HepG2 (cell line): ENCODE data around the gene CCDC69. TPM values are rescaled to one million over a fixed set of nuclear protein-coding genes. Genes with fewer than 3 reads are reported as not detected.
A peak's percentile ranks its signal among the peaks of the same experiment; 100 is the strongest.

Experiments used
- ATAC-seq: fragments of 200-7000 bp; cut with Tn5 transposase; 3 replicates; pipeline ENCODE4 v1.9.1; 2020; ENCODE audit warnings: mild to moderate bottlenecking, moderate library complexity
- BruUV-seq: library from RNA; stranded (reverse); fragments of 400-500 nt; replicated peaks from 2 replicates; lab custom pipeline; 2021; lab: Mats Ljungman, UMichigan
- CTCF ChIA-PET: fragments of 300-600 bp; formaldehyde crosslinking; extraction: SDS; loops from one replicate; lab custom pipeline; 2021; ENCODE audit warnings: low total read pairs, inconsistent platforms, low intra/inter-chr PET ratio; lab: Yijun Ruan, JAX
- POLR2A ChIA-PET: fragments of 350-600 bp; sonication (Branson Sonifier 250); formaldehyde crosslinking; loops from one replicate; lab custom pipeline; 2020; ENCODE audit warnings: antibody characterized with exemption, inconsistent platforms; lab: Yijun Ruan, JAX
- DNase-seq: peaks from one replicate; pipeline ENCODE4 v3.0.0-alpha.2; 2015; ENCODE audit warnings: low spot score
- FAIRE-seq: peaks from 3 replicates; lab custom pipeline; 2011; peaks lifted over from hg19 to GRCh38; lab: Jason Lieb, UNC
- H2AFZ ChIP-seq: one replicate; pipeline ENCODE4 v1.6.1; 2011; ENCODE audit warnings: low read length, inconsistent platforms
- H3K27ac ChIP-seq: fragments of 300-600 bp; 3 replicates; pipeline ENCODE4 v1.8.0; 2011; ENCODE audit warnings: mixed run types, mild to moderate bottlenecking, mixed read lengths, low read length, inconsistent platforms; ENCODE audit not compliant: insufficient read depth; ENCODE audit errors: extremely low read length
- H3K27me3 ChIP-seq, 2 experiments: fragments of 200-600 bp in 1 of 2; 2 replicates in 1 of 2; 3 replicates in 1 of 2; pipeline versions ENCODE4 v1.6.0 to v1.8.0; 2011; ENCODE audit warnings: low read length in 2 of 2, mild to moderate bottlenecking in 2 of 2, moderate library complexity in 2 of 2, inconsistent platforms in 1 of 2; ENCODE audit not compliant: insufficient read depth in 2 of 2, control insufficient read depth in 1 of 2
- H3K36me3 ChIP-seq, 2 experiments: fragments of 200-600 bp in 1 of 2; replicated peaks in 1 of 2; 2 replicates in 1 of 2; 3 replicates in 1 of 2; pipeline versions ENCODE4 v1.5.1 to v1.8.0; 2011; ENCODE audit warnings: low read length in 2 of 2, inconsistent platforms in 1 of 2; ENCODE audit not compliant: insufficient read depth in 2 of 2, control insufficient read depth in 1 of 2
- H3K4me1 ChIP-seq: 2 replicates; pipeline ENCODE4 v1.5.1; 2012; ENCODE audit warnings: low read length, inconsistent platforms; ENCODE audit not compliant: insufficient read depth
- H3K4me2 ChIP-seq: 2 replicates; pipeline ENCODE4 v1.6.0; 2011; ENCODE audit warnings: low read depth, low read length, inconsistent platforms
- H3K4me3 ChIP-seq, 3 experiments: fragments of 200-600 bp in 1 of 3; sonication (generic), shearing (Covaris generic) in 1 of 3; replicated peaks in 1 of 3; 2 replicates each; pipeline ENCODE4 v1.5.1; 2011 to 2016; ENCODE audit warnings: low read length in 3 of 3, inconsistent platforms in 2 of 3, low read depth in 2 of 3, mild to moderate bottlenecking in 2 of 3, control low read depth in 1 of 3, mixed read lengths in 1 of 3; ENCODE audit not compliant: insufficient read depth in 1 of 3
- H3K79me2 ChIP-seq: one replicate; pipeline ENCODE4 v1.6.1; 2011; ENCODE audit warnings: low read length, inconsistent platforms; ENCODE audit not compliant: insufficient read depth
- H3K9ac ChIP-seq: 2 replicates; pipeline ENCODE4 v1.6.0; 2011; ENCODE audit warnings: mild to moderate bottlenecking, low read depth, low read length, inconsistent platforms; ENCODE audit not compliant: insufficient read depth
- H3K9me3 ChIP-seq: 2 replicates; pipeline ENCODE4 v1.5.1; 2012; ENCODE audit warnings: mild to moderate bottlenecking, low read length
- H4K20me1 ChIP-seq: 2 replicates; pipeline ENCODE4 v1.6.0; 2011; ENCODE audit warnings: inconsistent platforms, mild to moderate bottlenecking, low read length, moderate library complexity; ENCODE audit not compliant: insufficient read depth
- NFKB2 ChIP-seq: sonication (generic); formaldehyde crosslinking; IDR thresholded peaks from 2 replicates; pipeline ENCODE4 v1.4.0; 2020; ENCODE audit warnings: missing genetic modification reagents, borderline replicate concordance
- ZNF629 ChIP-seq: sonication (generic); formaldehyde crosslinking; conservative IDR thresholded peaks from 2 replicates; pipeline ENCODE4 v1.5.0; 2020; ENCODE audit warnings: missing genetic modification reagents
- ZNF724P ChIP-seq: sonication (generic); formaldehyde crosslinking; IDR thresholded peaks from 2 replicates; pipeline ENCODE4 v1.8.0; 2022; ENCODE audit warnings: missing genetic modification reagents, borderline replicate concordance
- WGBS: methylation state at CpG from one replicate; pipeline ENCODE4 v1.1.6; 2017; ENCODE audit warnings: low lambda C conversion rate; 5-methylcytosine and 5-hydroxymethylcytosine counted together
- in situ Hi-C: cut with HindIII; loops from 2 replicates; pipeline ENCODE4 v1.10.0; 2017; ENCODE audit warnings: low pct_unique_long_range_greater_than_20kb; ENCODE audit not compliant: extremely low pct_ligation_motif_present
- intact Hi-C: fragments of 100-400 bp; cut with micrococcal nuclease; formaldehyde crosslinking; loops from one replicate; pipeline ENCODE4 v1.10.0; 2022; ENCODE audit not compliant: unreplicated experiment
- polyA plus RNA-seq, 8 experiments: library from polyadenylated mRNA; depleted of rRNA in 3 of 8; stranded (reverse) in 7 of 8; unstranded in 1 of 8; fragments of >200 nt; fragmentation: Illumina TruSeq in 4 of 8; extraction: Trizol in 4 of 8; gene quantifications; 2 replicates each; pipeline versions ENCODE4 v1.2.1 to v1.2.3, GENCODE V29; 2011 to 2016; ENCODE audit warnings: low read depth in 4 of 8, missing spikeins in 1 of 8, mixed read lengths in 1 of 8; ENCODE audit not compliant: insufficient read depth in 1 of 8
- total RNA-seq, 5 experiments: library from RNA; depleted of rRNA; stranded (reverse); fragments of >200 nt; fragmentation: Illumina TruSeq; extraction: Trizol; gene quantifications; 2 replicates each; pipeline ENCODE4 v1.2.3, GENCODE V29; 2016; ENCODE audit warnings: low read depth in 1 of 5

The CCDC69 gene
- total and polyA plus RNA-seq, 2 of the 13 experiments (the other 11 are each of a cell fraction or from before 2014, with no cell fraction given): 12.2 to 45.2 TPM

DNA sequence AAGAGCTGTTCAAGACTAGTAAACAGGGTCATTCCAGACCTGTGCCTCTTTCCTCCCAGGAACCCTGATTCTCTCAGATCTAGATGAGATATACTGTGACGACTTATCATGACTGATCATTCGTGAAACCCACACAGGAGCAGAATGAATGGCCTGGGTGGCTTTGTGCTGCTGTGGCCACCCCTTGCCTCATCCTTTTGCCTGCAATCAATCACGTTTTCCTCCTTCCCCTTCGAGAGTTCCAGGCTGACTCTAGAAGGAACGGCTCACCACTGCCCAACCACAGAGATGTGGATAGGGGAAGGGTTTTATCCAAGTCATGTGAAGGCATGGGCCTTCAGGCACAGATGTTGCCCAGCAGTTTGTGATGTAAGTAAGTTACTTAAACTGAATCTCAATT lies 72.1 kb downstream of the CCDC69 start:
- in situ Hi-C loops: no loop called here
- no peak for FAIRE-seq
- intact Hi-C loops: no loop called here
- BruUV-seq: no TSS peak
- TF ChIP-seq NFKB2 (CRISPR knock-in tag): no peak
- Histone ChIP-seq H3K27me3 (no peaks in the 10 kb centered on the region), H3K4me1 (peaks cover 50% of the 10 kb centered on the region), H4K20me1 (no peaks in the 10 kb centered on the region; the same call in 1 of the 2 replicates), H3K27ac (no peak overlapping the region), H3K79me2 (peaks cover 36% of the 10 kb centered on the region), H3K9me3 (no peaks in the 10 kb centered on the region), H3K36me3 (peaks cover 7 to 12% of the 10 kb centered on the region in 2 experiments), H3K9ac (no peak overlapping the region), H2AFZ (no peak overlapping the region), H3K4me2 (no peak overlapping the region), H3K4me3 (no peak overlapping the region)
- 91% methylated on average over 5 of the region's 5 CpGs for WGBS
- POLR2A ChIA-PET: no interaction called here
- CTCF ChIA-PET: no interaction called here
- DNase-seq: no peak
- ATAC-seq: no peak

- Histone ChIP-seq H3K27me3 (no peaks in the 10 kb centered on the region), H3K4me1 (peaks cover 56% of the 10 kb centered on the region), H2AFZ (no peak overlapping the region), H3K4me3 (no peak overlapping the region), H3K9ac (no peak overlapping the region), H3K4me2 (peak overlapping the region; percentile 5; the same call in 1 of the 2 replicates), H3K27ac (peak overlapping the region; percentile 27), H3K9me3 (no peaks in the 10 kb centered on the region), H4K20me1 (no peaks in the 10 kb centered on the region; the same call in 1 of the 2 replicates), H3K36me3 (peaks cover 7 to 17% of the 10 kb centered on the region in 2 experiments), H3K79me2 (peaks cover 30% of the 10 kb centered on the region)
- ATAC-seq: no peak
- FAIRE-seq: no peak
- WGBS: 88% methylated on average over 1 of the region's 2 CpGs
- POLR2A ChIA-PET: no interaction called here
- in situ Hi-C loops: no loop called here
- no peak for DNase-seq
- no TSS peak for BruUV-seq
- TF ChIP-seq ZNF724P (CRISPR knock-in tag): no peak
- peak; percentile 49 for TF ChIP-seq ZNF629 (CRISPR knock-in tag)
- intact Hi-C loops: no loop called here
- CTCF ChIA-PET: no interaction called here
Measured at GRCh38 chr5:151151263-151151660, 72.6 kb downstream of the CCDC69 start.
